ENCODE results near the gene PPP6R2.
"Not testable (repeated sequence)": the region's sequence is repeated elsewhere in the genome, so short reads cannot be mapped to it uniquely, and the experiment has no call there.

DNA sequence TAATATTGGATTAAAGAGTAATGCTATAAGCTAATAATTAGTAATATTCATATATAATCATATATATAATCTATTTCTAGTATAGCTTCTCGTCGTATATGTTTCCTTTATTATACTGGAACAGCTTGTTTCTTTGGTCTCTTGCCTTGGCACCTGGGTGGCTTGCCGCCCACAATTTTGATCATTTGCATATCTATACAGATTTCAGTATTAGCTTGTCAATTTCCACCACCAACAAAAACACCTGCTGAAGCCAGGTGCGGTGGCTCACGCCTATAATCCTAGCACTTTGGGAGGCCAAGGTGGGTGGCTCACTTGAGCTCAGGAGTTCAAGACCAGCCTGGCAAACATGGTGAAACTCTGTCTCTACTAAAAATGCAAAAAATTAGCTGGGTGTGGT, 8.7 kb upstream of the PPP6R2 start:
- not testable (repeated sequence) for TF ChIP-seq POLR2A (IDR thresholded peaks at IDR 0.05; ENCODE audit: extremely low read depth, insufficient read length)
- TF ChIP-seq, protein P1, sequence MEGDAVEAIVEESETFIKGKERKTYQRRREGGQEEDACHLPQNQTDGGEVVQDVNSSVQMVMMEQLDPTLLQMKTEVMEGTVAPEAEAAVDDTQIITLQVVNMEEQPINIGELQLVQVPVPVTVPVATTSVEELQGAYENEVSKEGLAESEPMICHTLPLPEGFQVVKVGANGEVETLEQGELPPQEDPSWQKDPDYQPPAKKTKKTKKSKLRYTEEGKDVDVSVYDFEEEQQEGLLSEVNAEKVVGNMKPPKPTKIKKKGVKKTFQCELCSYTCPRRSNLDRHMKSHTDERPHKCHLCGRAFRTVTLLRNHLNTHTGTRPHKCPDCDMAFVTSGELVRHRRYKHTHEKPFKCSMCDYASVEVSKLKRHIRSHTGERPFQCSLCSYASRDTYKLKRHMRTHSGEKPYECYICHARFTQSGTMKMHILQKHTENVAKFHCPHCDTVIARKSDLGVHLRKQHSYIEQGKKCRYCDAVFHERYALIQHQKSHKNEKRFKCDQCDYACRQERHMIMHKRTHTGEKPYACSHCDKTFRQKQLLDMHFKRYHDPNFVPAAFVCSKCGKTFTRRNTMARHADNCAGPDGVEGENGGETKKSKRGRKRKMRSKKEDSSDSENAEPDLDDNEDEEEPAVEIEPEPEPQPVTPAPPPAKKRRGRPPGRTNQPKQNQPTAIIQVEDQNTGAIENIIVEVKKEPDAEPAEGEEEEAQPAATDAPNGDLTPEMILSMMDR (IDR thresholded peaks at IDR 0.05; ENCODE audit: low read depth, low read length), result not testable (repeated sequence)

Measured in NB4 (cell line).